ENCODE results near the gene CACNA1D.

The CACNA1D gene

GRCh38 chr3:53618936-53619335, 124.5 kb downstream of the CACNA1D start:
- FAIRE-seq, result no peak
- TF ChIP-seq, protein P1, sequence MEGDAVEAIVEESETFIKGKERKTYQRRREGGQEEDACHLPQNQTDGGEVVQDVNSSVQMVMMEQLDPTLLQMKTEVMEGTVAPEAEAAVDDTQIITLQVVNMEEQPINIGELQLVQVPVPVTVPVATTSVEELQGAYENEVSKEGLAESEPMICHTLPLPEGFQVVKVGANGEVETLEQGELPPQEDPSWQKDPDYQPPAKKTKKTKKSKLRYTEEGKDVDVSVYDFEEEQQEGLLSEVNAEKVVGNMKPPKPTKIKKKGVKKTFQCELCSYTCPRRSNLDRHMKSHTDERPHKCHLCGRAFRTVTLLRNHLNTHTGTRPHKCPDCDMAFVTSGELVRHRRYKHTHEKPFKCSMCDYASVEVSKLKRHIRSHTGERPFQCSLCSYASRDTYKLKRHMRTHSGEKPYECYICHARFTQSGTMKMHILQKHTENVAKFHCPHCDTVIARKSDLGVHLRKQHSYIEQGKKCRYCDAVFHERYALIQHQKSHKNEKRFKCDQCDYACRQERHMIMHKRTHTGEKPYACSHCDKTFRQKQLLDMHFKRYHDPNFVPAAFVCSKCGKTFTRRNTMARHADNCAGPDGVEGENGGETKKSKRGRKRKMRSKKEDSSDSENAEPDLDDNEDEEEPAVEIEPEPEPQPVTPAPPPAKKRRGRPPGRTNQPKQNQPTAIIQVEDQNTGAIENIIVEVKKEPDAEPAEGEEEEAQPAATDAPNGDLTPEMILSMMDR (IDR thresholded peaks at IDR 0.05; ENCODE audit: insufficient read depth, missing control alignments), result no peak

DNA sequence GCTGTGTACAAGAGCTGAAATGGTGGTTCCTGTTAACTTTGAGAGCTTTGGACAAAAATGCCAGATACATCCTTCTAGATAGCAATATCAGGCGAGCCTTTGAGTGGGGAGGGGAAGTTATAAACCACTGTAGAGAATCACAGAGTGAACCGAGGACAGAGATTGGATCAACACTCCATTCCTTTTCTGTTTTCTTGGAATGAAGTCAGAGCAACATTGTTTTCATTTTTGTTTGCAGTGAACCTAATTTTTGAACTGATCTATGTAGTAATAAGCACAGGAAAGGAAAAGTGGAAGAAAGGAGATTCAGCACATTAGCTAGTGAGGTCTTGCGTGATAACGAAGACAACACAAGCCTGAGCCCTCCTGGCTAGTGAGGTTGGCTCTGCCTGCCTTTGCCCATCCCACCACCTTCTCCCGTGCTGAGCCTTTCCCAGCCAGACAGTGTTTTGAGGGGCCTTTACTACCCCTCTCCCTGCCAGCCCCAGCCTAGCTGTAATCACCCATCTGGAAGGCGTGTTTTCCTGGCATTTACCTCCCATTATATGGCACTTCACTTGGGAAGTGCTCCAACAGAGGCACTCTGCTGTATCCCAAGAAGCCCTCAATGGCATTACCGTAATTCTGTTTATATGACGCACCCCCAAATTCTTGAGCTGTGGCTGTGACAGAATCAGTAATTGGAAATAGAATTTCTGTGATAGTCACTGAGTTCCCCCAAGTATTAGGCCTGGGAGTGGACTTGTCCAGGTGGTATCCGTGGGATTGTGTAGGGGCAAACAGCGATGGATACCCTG, 129.8 kb downstream of the CACNA1D start:
- TF ChIP-seq, protein P1 (IDR thresholded peaks at IDR 0.05; ENCODE audit: insufficient read depth, missing control alignments), result no peak
- FAIRE-seq, result no peak
- no peak for DNase-seq (ENCODE audit: insufficient read length, low spot score)

More at GRCh38 chr3:53618936-53619335, 124.5 kb downstream of the CACNA1D start:
- no peak for DNase-seq (ENCODE audit: insufficient read length, low spot score)

GRCh38 chr3:53626876-53627275, 132.5 kb downstream of the CACNA1D start:
- TF ChIP-seq, protein P1 (IDR thresholded peaks at IDR 0.05; ENCODE audit: insufficient read depth, missing control alignments), result no peak
- FAIRE-seq (no peak), DNase-seq (ENCODE audit: insufficient read length, low spot score) (no peak)

GRCh38 chr3:53628536-53629401, 134.4 kb downstream of the CACNA1D start:
- TF ChIP-seq, protein P1 (IDR thresholded peaks at IDR 0.05; ENCODE audit: insufficient read depth, missing control alignments), result no peak
- FAIRE-seq, result no peak
- no peak for DNase-seq (ENCODE audit: insufficient read length, low spot score)

DNA sequence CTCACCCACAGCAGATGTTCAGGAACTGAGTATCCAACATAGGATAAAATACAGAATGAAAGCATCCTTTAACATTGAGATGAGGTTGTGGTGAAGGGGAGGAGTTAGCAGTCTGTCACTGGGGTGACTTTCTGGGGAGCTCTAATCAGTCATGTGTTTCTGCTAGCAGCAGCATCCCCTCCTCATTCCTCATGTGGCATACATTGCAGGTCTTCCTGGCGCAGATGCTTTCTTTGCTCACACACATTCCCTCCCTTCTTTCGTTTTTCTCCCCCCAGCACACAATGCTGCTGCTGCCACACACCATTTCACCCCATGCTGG, 135.0 kb downstream of the CACNA1D start:
- FAIRE-seq, result no peak
- DNase-seq (ENCODE audit: insufficient read length, low spot score), result no peak
- TF ChIP-seq, protein P1 (IDR thresholded peaks at IDR 0.05; ENCODE audit: insufficient read depth, missing control alignments), result no peak

- DNase-seq (ENCODE audit: insufficient read length, low spot score) (no peak), FAIRE-seq (no peak)
- TF ChIP-seq, protein P1 (IDR thresholded peaks at IDR 0.05; ENCODE audit: insufficient read depth, missing control alignments), result no peak
These were observed 136.1 kb downstream of the CACNA1D start for GRCh38 chr3:53630547-53630946.

Data from D721Med (cell line).